K562 (cell line): Measurements from ENCODE around the gene CIAO1. TPM values are rescaled to one million over a fixed set of nuclear protein-coding genes. Genes with fewer than 3 reads are reported as not detected.

ENCODE experiments used
- ATF7 ChIP-seq: fragments of 450-650 bp; IDR thresholded peaks from 2 replicates; pipeline ENCODE4 v1.7.1; 2014; ENCODE audit warnings: mild to moderate bottlenecking, moderate library complexity
- C11orf30 ChIP-seq: fragments of 450-650 bp; IDR thresholded peaks from 2 replicates; pipeline ENCODE4 v1.6.1; 2016; ENCODE audit warnings: low read depth, mild to moderate bottlenecking
- CUX1 ChIP-seq: fragments of 200-800 bp; sonication (Bioruptor generic); IDR thresholded peaks from 2 replicates; pipeline ENCODE4 v1.6.1; 2016; ENCODE audit warnings: missing genetic modification characterization, missing compliant biosample characterization
- DMBX1 ChIP-seq: fragments of 250-450 bp; sonication (Bioruptor Pico); IDR thresholded peaks from 2 replicates; pipeline ENCODE4 v1.8.0; 2022; ENCODE audit warnings: inconsistent platforms, mild to moderate bottlenecking, moderate library complexity, borderline replicate concordance
- FOXK1 ChIP-seq: sonication (generic); formaldehyde crosslinking; IDR thresholded peaks from 2 replicates; pipeline ENCODE4 v1.8.0; 2022; ENCODE audit warnings: missing genetic modification reagents, mild to moderate bottlenecking, borderline replicate concordance
- HNRNPLL ChIP-seq: fragments of 200-400 bp; formaldehyde crosslinking; IDR thresholded peaks from 2 replicates; pipeline ENCODE4 v1.6.1; 2017; ENCODE audit warnings: low read length, low read depth, mild to moderate bottlenecking; ENCODE audit not compliant: poor library complexity, severe bottlenecking
- IRF2 ChIP-seq: sonication (generic); formaldehyde crosslinking; IDR thresholded peaks from 2 replicates; pipeline ENCODE4 v1.8.1; 2022; ENCODE audit warnings: mild to moderate bottlenecking, missing genetic modification reagents
- NFIX ChIP-seq: fragments of 250-450 bp; sonication (Bioruptor Pico); IDR thresholded peaks from 2 replicates; pipeline ENCODE4 v1.4.0; 2020; ENCODE audit warnings: low read depth, mild to moderate bottlenecking, moderate library complexity
- NR2F6 ChIP-seq: fragments of 450-650 bp; formaldehyde crosslinking; IDR thresholded peaks from 2 replicates; pipeline ENCODE4 v1.4.0; 2020; ENCODE audit warnings: mild to moderate bottlenecking
- RBFOX2 ChIP-seq: fragments of 200-400 bp; formaldehyde crosslinking; IDR thresholded peaks from 2 replicates; pipeline ENCODE4 v1.6.1; 2017; ENCODE audit warnings: low read depth, mild to moderate bottlenecking, low read length, moderate library complexity
- SAFB2 ChIP-seq: fragments of 200-400 bp; formaldehyde crosslinking; IDR thresholded peaks from 2 replicates; pipeline ENCODE4 v1.6.1; 2018; ENCODE audit warnings: borderline replicate concordance, low read length, low read depth, moderate library complexity; ENCODE audit not compliant: severe bottlenecking
- SP2 ChIP-seq: IDR thresholded peaks from 2 replicates; pipeline ENCODE4 v1.6.1; 2011; ENCODE audit warnings: mild to moderate bottlenecking, low read depth, low read length, moderate library complexity; ENCODE audit not compliant: poor library complexity, severe bottlenecking; ENCODE audit errors: extremely low read depth
- ZBTB7A ChIP-seq: IDR thresholded peaks from 2 replicates; pipeline ENCODE4 v1.6.1; 2011; ENCODE audit warnings: low read depth, mild to moderate bottlenecking, low read length, moderate library complexity, borderline replicate concordance; ENCODE audit not compliant: control insufficient read depth
- ZC3H8 ChIP-seq: fragments of 450-650 bp; IDR thresholded peaks from 2 replicates; pipeline ENCODE4 v1.6.1; 2017
- ZFP91 ChIP-seq: sonication (generic); formaldehyde crosslinking; IDR thresholded peaks from 2 replicates; pipeline ENCODE4 v1.8.0; 2022; ENCODE audit warnings: mild to moderate bottlenecking, missing genetic modification reagents
- ZNF12 ChIP-seq: sonication (generic); formaldehyde crosslinking; IDR thresholded peaks from 2 replicates; pipeline ENCODE4 v1.4.0; 2020; ENCODE audit warnings: mild to moderate bottlenecking, missing genetic modification reagents
- ZNF347 ChIP-seq: fragments of 450-650 bp; formaldehyde crosslinking; IDR thresholded peaks from 2 replicates; pipeline ENCODE4 v1.4.0; 2020; ENCODE audit warnings: low read depth, mild to moderate bottlenecking, moderate library complexity
- ZNF77 ChIP-seq: fragments of 250-450 bp; sonication (Bioruptor Pico); IDR thresholded peaks from 2 replicates; pipeline ENCODE4 v1.5.0; 2020
- polyA plus RNA-seq, 8 experiments: library from polyadenylated mRNA; depleted of rRNA in 4 of 8; stranded (reverse) in 5 of 8; unstranded in 3 of 8; fragments of >200 nt; fragmentation: Nextera tagmentation in 2 of 8; fragmentation: Illumina TruSeq in 1 of 8; extraction: Ambion mirVana in 2 of 8; extraction: Trizol in 1 of 8; gene quantifications; 2 replicates each; pipeline versions ENCODE4 v1.2.1 to v1.2.3, GENCODE V29; 2011 to 2014; ENCODE audit warnings: inconsistent platforms in 1 of 8, missing spikeins in 1 of 8
- total RNA-seq, 7 experiments: library from RNA; depleted of rRNA in 6 of 7; stranded (reverse); fragments of >200 nt in 6 of 7; fragmentation: Illumina TruSeq in 2 of 7; extraction: Trizol in 2 of 7; gene quantifications; 2 replicates each; pipeline versions ENCODE4 v1.2.1 to v1.2.3, GENCODE V29; 2011 to 2021; ENCODE audit warnings: low replicate concordance in 1 of 7
- TF ChIP-seq, protein P1 (sequence below), 2 experiments: fragments of 150-350 bp in 1 of 2; IDR thresholded peaks; 2 replicates each; pipeline ENCODE4 v1.6.1; 2012 to 2016; ENCODE audit warnings: low read depth in 2 of 2, low read length in 2 of 2, mild to moderate bottlenecking in 1 of 2, moderate library complexity in 1 of 2

Gene CIAO1
- total and polyA plus RNA-seq, 9 of the 15 experiments (the other 6 are each of a cell fraction or from before 2014, with no cell fraction given): 11.4 to 156 (median 92.8) TPM

DNA sequence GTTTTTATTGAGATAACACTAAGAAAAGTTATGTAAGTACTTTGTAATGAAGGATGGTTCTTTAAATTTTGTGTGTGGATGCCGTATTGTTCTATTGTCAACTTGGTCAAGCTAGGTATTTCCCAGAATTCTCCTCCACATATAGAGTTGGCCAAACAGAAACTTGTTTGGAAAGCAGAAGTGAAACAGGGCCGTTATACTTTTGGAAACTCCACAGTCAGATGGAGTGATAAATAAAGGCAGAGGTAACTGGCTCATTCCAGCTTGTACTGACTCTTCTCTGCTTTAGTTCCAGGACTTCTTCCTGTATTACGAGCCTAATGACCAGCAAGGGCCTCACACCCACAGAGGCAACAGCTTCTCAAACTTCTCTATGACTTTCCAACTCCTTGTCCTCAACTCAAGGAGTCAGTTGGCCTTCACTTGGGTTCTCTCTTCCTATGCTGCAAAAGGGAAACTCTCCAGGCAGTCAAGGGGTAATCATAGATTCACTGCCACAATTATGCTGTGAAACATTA, 41.0 kb upstream of the CIAO1 start (continued):
- TF ChIP-seq, protein P1, sequence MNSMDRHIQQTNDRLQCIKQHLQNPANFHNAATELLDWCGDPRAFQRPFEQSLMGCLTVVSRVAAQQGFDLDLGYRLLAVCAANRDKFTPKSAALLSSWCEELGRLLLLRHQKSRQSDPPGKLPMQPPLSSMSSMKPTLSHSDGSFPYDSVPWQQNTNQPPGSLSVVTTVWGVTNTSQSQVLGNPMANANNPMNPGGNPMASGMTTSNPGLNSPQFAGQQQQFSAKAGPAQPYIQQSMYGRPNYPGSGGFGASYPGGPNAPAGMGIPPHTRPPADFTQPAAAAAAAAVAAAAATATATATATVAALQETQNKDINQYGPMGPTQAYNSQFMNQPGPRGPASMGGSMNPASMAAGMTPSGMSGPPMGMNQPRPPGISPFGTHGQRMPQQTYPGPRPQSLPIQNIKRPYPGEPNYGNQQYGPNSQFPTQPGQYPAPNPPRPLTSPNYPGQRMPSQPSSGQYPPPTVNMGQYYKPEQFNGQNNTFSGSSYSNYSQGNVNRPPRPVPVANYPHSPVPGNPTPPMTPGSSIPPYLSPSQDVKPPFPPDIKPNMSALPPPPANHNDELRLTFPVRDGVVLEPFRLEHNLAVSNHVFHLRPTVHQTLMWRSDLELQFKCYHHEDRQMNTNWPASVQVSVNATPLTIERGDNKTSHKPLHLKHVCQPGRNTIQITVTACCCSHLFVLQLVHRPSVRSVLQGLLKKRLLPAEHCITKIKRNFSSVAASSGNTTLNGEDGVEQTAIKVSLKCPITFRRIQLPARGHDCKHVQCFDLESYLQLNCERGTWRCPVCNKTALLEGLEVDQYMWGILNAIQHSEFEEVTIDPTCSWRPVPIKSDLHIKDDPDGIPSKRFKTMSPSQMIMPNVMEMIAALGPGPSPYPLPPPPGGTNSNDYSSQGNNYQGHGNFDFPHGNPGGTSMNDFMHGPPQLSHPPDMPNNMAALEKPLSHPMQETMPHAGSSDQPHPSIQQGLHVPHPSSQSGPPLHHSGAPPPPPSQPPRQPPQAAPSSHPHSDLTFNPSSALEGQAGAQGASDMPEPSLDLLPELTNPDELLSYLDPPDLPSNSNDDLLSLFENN (IDR thresholded peaks at IDR 0.05; ENCODE audit: low read depth in 2 of 2, low read length in 2 of 2): no peak
- TF ChIP-seq DMBX1 (peak; percentile 92), CUX1 (CRISPR knock-in tag) (no peak), ATF7 (no peak), NR2F6 (no peak), RBFOX2 (0 out of 2 replicates have a peak, but pooled peaks have one; percentile 19), ZFP91 (no peak), HNRNPLL (no peak), ZNF77 (CRISPR knock-in tag) (no peak), ZNF12 (CRISPR knock-in tag) (no peak), SAFB2 (no peak), ZNF347 (CRISPR knock-in tag) (no peak), IRF2 (CRISPR knock-in tag) (no peak), C11orf30 (no peak), ZC3H8 (no peak), SP2 (no peak), FOXK1 (CRISPR knock-in tag) (no peak), NFIX (CRISPR knock-in tag) (no peak), ZBTB7A (no peak)
